ENCODE results near the gene CRADD.

- TF ChIP-seq CTCF (IDR thresholded peaks at IDR 0.05 in 8 of 11, conservative IDR thresholded peaks at IDR 0.05 in 3 of 11) (no peak), POLR2A (IDR thresholded peaks at IDR 0.05) (no peak)
These were observed 90.3 kb downstream of the CRADD start for GRCh38 chr12:93767524-93767863.
